Measurements from ENCODE around the gene PLA2G6.

DNA sequence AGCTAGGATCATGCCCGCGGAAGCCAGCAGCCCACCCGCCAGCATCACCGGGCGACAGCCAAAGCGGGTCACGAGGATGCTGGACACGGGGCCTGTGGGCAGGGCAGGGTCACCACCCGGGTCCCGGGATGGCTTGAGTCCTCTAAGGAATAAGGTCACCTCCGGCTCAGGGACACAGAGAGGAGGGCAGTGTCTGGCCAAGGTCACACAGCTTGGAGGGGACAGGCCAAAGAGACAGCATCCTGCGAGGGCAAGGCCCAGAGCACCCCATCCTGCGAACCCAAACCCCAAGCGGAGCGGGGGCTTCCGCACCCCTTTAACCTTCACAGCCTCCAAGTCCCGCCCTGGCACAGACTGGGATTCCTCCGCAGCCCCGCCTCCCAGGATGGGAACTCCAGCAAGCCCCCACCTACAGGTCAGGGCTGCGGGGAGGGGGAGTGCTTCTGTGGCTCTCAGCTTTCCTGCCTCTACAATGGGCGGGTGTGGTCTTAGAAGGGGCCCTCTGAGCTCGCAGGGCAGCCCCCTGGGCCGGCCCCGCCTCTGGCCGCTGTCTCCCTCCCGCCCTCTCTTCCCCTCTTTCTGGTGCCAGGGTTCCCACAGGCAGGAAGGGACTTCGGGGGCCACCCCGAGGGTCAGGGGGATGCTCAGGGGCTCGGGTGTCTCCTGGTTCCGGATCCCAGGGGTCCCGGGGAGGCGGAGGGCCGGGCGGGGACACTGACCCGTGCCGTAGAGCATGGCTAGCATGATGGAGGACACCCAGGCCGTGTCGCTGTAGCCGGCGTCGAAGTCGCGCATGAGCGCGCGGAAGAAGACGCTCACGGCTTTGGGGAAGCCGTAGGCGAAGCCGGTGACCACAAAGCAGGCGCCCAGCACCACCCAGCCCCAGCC lies 99.4 kb downstream of the PLA2G6 start:
- TF ChIP-seq, protein P1, sequence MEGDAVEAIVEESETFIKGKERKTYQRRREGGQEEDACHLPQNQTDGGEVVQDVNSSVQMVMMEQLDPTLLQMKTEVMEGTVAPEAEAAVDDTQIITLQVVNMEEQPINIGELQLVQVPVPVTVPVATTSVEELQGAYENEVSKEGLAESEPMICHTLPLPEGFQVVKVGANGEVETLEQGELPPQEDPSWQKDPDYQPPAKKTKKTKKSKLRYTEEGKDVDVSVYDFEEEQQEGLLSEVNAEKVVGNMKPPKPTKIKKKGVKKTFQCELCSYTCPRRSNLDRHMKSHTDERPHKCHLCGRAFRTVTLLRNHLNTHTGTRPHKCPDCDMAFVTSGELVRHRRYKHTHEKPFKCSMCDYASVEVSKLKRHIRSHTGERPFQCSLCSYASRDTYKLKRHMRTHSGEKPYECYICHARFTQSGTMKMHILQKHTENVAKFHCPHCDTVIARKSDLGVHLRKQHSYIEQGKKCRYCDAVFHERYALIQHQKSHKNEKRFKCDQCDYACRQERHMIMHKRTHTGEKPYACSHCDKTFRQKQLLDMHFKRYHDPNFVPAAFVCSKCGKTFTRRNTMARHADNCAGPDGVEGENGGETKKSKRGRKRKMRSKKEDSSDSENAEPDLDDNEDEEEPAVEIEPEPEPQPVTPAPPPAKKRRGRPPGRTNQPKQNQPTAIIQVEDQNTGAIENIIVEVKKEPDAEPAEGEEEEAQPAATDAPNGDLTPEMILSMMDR (conservative IDR thresholded peaks at IDR 0.05; ENCODE audit: low read depth, low read length): no peak
- TF ChIP-seq BHLHE40 (IDR thresholded peaks at IDR 0.05; ENCODE audit: low read depth, low read length) (no peak), RAD21 (IDR thresholded peaks at IDR 0.05; ENCODE audit: low read length) (no peak), POLR2A (IDR thresholded peaks at IDR 0.05; ENCODE audit: low read depth, low read length) (no peak), MAFK (IDR thresholded peaks at IDR 0.05; ENCODE audit: low read depth, low read length) (no peak), RFX5 (IDR thresholded peaks at IDR 0.05; ENCODE audit: low read depth, low read length) (no peak), NFE2L2 (IDR thresholded peaks at IDR 0.05; ENCODE audit: low read depth, low read length) (no peak), SMC3 (IDR thresholded peaks at IDR 0.05; ENCODE audit: low read depth, low read length) (no peak), MXI1 (IDR thresholded peaks at IDR 0.05; ENCODE audit: borderline replicate concordance, low read depth, low read length) (no peak), FOS (IDR thresholded peaks at IDR 0.05; ENCODE audit: low read depth, low read length) (no peak), USF2 (IDR thresholded peaks at IDR 0.05; ENCODE audit: low read depth, low read length) (no peak), CEBPB (IDR thresholded peaks at IDR 0.05; ENCODE audit: low read depth, low read length) (no peak), MAZ (IDR thresholded peaks at IDR 0.05; ENCODE audit: borderline replicate concordance, low read depth, low read length) (no peak)

Measured in IMR-90 (cell line).